Amniotic stem cell (primary cell): ENCODE data around the gene PEX16.
"Not testable (repeated sequence)": the region's sequence is repeated elsewhere in the genome, so short reads cannot be mapped to it uniquely, and the experiment has no call there.

Experiments
- DNase-seq: peaks from one replicate; lab custom pipeline; 2025; lab: John Stamatoyannopoulos, UW

PEX16 gene

GRCh38 chr11:45918331-45918941 is 759 bp upstream of the PEX16 start:
- peak; percentile 37 for DNase-seq

DNA sequence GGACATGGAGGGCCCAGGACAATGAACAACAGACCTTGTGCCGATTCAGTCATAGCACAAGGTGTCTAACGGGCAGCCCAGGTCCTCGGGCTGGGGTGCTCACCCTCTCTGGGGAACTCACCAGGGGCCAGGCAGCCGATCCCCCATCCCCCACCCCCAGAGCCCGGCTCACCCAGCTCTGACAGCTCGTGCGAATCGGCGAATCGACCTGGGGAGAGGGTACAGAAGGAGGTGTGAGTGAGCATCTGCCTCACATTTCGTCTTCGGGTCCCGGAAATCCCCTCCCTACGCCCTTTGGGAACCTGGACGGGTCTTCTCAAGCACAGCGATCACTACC is 423 bp downstream of the PEX16 start:
- no peak for DNase-seq

- DNase-seq = no peak
Observed at GRCh38 chr11:45915446-45915845, 2.2 kb downstream of the PEX16 start.

DNA sequence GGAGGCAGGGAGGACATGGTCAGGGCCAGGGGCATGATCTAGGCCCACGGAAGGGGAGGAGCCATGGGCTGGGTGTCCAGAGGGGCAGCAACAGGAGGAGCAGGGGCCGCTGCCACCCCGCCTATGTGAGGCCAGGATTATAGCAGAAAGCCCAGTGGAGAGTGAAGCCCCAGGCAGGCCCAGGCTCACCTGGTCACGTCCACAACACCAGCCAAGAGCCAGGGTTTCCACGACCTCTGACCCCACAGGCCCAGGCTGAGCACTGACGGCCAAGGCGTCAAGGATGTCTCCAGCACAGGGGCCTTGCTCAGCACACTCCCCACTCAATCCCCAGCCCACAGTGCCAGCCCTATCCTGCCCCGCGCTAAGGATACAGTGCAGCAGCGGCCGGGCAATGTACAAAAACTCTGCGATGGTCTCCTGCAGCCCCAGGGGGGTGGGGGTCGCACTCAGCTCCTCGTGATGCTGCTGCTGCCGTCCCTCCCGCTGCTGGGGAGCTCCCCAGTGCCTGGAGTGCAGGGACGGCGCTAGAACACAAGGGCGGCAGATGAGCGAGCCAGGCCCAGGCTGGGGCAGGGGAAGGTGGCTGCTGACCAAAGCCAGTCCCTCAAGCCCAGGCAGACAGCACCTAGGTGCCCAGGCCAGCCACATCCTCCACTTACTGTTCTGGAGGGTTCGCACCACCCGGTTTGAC is 3.6 kb downstream of the PEX16 start:
- no peak for DNase-seq

DNA sequence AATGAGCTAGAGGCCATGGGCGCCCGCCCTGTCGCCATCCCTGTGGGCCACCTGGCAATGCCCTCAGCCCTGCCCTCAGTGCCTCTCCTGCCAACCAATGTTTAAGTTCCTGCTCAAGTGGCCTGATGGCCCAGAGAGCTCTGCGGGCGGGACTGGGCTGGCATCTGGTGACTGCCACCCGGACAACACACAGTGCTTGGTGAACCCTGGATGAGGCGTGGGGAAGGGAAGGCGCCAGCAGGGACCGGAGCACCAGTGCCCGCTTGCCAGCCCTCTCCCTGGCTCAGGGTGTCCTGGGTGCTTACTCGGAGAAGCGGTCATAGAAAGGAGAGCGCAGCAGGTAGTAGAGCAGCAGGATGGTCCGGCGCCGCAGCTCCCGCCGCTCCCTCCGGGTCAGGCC is 4.2 kb downstream of the PEX16 start:
- no peak for DNase-seq

- DNase-seq = no peak
Observed at GRCh38 chr11:45910623-45911022, 7.1 kb downstream of the PEX16 start.

- DNase-seq = no peak
Observed at GRCh38 chr11:45909594-45910475, 7.8 kb downstream of the PEX16 start.

DNA sequence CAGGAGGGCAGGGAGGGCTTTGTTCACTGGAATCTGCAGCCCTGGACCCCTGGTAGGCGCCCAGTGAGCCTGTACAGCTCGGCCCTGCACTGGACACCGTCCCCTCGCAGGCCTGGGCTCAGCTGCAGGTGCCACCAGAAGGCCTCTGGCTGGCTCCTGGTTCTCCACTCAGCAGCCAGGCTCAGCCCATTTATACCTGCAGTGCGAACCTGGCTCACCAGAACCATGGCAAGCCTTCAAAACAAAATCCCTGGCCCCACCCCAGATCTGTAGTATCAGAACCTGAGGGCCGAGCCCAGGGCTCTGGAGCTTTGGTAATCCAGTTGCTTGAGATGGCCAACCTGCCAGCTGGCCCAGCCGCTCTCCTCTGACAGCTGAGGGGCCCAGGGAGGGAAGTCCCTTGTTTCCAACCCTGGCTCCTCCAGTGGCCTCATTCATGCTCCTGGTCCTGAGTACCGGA is 9.7 kb downstream of the PEX16 start:
- DNase-seq = no peak

- DNase-seq = no peak
Observed at GRCh38 chr11:45906965-45907611, 10.6 kb downstream of the PEX16 start, which contains the start of gene FREY1. FREY1 (minus strand) TSS chr11:45907271; CDS start chr11:45907245, 26 bp downstream.

GRCh38 chr11:45906096-45906682 is 11.5 kb downstream of the PEX16 start:
- no peak for DNase-seq

GRCh38 chr11:45905576-45905975 is 12.1 kb downstream of the PEX16 start:
- DNase-seq = not testable (repeated sequence)

DNA sequence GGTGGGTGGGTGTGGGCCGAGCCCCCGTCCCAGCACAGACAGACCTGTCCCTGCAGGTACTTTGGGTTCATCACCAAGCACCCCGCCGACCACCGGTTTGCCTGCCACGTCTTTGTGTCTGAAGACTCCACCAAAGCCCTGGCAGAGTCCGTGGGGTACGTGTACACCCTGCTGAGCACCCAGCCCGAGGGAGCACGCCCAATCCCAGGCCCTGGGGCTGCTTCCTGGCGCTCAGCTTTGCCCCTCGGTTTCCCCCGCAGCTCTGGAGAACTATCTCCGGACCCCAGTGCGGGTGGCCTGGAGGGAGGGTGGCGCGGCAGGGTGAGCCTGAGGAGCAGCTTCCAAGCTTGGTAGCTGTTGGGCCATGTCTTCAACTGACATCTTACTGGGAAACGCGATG is 12.6 kb downstream of the PEX16 start:
- no peak for DNase-seq

DNA sequence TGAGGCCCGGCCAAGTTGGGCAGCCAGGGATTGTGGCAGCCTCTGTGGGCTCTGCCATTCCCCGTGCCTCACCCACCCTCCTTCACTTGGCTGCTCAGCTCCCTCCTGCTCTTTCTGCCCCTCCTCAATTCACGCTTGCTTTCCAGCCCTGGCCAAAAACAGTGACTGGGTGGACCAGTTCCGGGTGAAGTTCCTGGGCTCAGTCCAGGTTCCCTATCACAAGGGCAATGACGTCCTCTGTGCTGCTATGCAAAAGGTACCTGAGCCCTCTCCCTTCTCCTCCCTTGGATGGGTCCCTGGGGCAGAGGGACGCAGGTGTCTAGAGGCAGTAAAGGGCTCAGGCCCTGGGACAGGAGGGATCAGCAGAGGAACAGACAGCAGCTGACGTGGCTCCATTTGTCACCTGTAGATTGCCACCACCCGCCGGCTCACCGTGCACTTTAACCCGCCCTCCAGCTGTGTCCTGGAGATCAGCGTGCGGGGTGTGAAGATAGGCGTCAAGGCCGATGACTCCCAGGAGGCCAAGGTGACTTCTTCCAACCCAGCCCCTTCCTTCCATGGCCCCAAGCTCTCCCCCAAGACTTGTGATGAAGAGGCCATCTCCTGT is 13.3 kb downstream of the PEX16 start:
- DNase-seq = no peak

GRCh38 chr11:45902452-45903380 is 15.0 kb downstream of the PEX16 start:
- DNase-seq = no peak

GRCh38 chr11:45901626-45902025 is 16.1 kb downstream of the PEX16 start:
- no peak for DNase-seq

GRCh38 chr11:45900916-45901617 is 16.6 kb downstream of the PEX16 start:
- no peak for DNase-seq

DNA sequence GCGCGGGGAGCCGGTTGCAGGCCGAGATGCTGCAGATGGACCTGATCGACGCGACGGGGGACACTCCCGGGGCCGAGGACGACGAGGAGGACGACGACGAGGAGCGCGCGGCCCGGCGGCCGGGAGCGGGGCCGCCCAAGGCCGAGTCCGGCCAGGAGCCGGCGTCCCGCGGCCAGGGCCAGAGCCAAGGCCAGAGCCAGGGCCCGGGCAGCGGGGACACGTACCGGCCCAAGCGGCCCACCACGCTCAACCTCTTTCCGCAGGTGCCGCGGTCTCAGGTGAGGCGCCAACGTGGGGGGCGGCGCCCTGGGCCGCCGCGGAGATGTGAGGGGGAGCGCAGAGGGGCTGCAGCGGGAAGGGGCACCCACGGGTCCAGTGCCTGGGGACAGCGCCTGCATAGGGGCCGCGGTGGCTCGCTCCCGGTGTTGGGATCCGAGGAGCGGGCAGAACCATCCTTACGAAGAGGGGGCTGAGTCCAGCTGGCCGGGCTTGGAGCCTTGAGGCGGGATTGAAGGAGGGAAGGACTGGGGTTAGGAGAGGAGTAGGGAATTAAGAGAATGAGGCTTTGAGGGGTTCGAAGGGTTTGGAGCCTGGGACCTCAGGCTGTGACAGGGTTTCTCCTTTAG is 17.4 kb downstream of the PEX16 start:
- DNase-seq = not testable (repeated sequence)

GRCh38 chr11:45899448-45900174 is 18.1 kb downstream of the PEX16 start:
- DNase-seq = peak; percentile 44

GRCh38 chr11:45899086-45899447 is 18.6 kb downstream of the PEX16 start:
- DNase-seq = no peak
